HG03378 (cell line): ENCODE measurements around the gene SERINC2.
"Not testable (repeated sequence)": the region's sequence is repeated elsewhere in the genome, so short reads cannot be mapped to it uniquely, and the experiment has no call there.

Experiments used
- ATAC-seq: cut with Tn5 transposase; IDR thresholded peaks from one replicate; pipeline ENCODE4 v1.9.1; 2021; ENCODE audit warnings: mild to moderate bottlenecking, moderate library complexity; ENCODE audit not compliant: unreplicated experiment

SERINC2 gene

GRCh38 chr1:31382379-31382989, 30.5 kb upstream of the SERINC2 start:
- ATAC-seq = no peak

GRCh38 chr1:31383967-31384366, 29.0 kb upstream of the SERINC2 start:
- no peak for ATAC-seq

GRCh38 chr1:31386576-31387243, 26.3 kb upstream of the SERINC2 start:
- ATAC-seq = not testable (repeated sequence)

- no peak for ATAC-seq
These were observed 25.4 kb upstream of the SERINC2 start for GRCh38 chr1:31387612-31388011.

GRCh38 chr1:31389616-31390015, 23.4 kb upstream of the SERINC2 start:
- ATAC-seq = no peak

GRCh38 chr1:31390071-31390470, 22.9 kb upstream of the SERINC2 start:
- no peak for ATAC-seq

GRCh38 chr1:31393463-31393862, 19.6 kb upstream of the SERINC2 start:
- no peak for ATAC-seq

GRCh38 chr1:31394584-31395193, 18.3 kb upstream of the SERINC2 start:
- ATAC-seq = no peak

GRCh38 chr1:31396633-31397351, 16.2 kb upstream of the SERINC2 start:
- ATAC-seq = no peak

- ATAC-seq = no peak
These were observed 15.5 kb upstream of the SERINC2 start for GRCh38 chr1:31397360-31398095.

- no peak for ATAC-seq
These were observed 14.8 kb upstream of the SERINC2 start for GRCh38 chr1:31398246-31398645.

GRCh38 chr1:31399976-31400375, 13.0 kb upstream of the SERINC2 start:
- no peak for ATAC-seq

GRCh38 chr1:31400393-31400792, 12.6 kb upstream of the SERINC2 start:
- ATAC-seq = no peak

- no peak for ATAC-seq
These were observed 11.8 kb upstream of the SERINC2 start for GRCh38 chr1:31401241-31401640.

GRCh38 chr1:31405578-31406245, 7.3 kb upstream of the SERINC2 start:
- ATAC-seq = no peak

GRCh38 chr1:31407029-31407626, 5.9 kb upstream of the SERINC2 start:
- no peak for ATAC-seq

GRCh38 chr1:31408788-31409318, 4.2 kb upstream of the SERINC2 start:
- no peak for ATAC-seq

GRCh38 chr1:31409946-31410858, 2.8 kb upstream of the SERINC2 start:
- no peak for ATAC-seq

GRCh38 chr1:31410871-31411270, 2.1 kb upstream of the SERINC2 start:
- no peak for ATAC-seq
